SK-N-SH (cell line): Measurements from ENCODE around the gene PTGFRN. TPM values are rescaled to one million over a fixed set of nuclear protein-coding genes. Genes with fewer than 3 reads are reported as not detected.

Experiments used
- CTCF ChIA-PET: fragments of 300-600, 350-600 bp; formaldehyde crosslinking; extraction: SDS; loops from one replicate; lab custom pipeline; 2021; lab: Yijun Ruan, JAX
- POLR2A ChIA-PET: fragments of 350-600 bp; sonication (Branson Sonifier 250); formaldehyde crosslinking; extraction: SDS; loops from one replicate; lab custom pipeline; 2020; ENCODE audit warnings: antibody characterized with exemption, inconsistent platforms; lab: Yijun Ruan, JAX
- DNase-seq: peaks from one replicate; pipeline ENCODE4 v3.0.0; 2012
- H2AFZ ChIP-seq: fragments of 200-600 bp; sonication (generic); 2 replicates; pipeline ENCODE4 v1.8.1; 2016; ENCODE audit warnings: antibody characterized with exemption, mild to moderate bottlenecking, low read depth
- H3F3A ChIP-seq: fragments of 200-600 bp; sonication (generic); replicated peaks from 2 replicates; pipeline ENCODE3; 2016; ENCODE audit warnings: antibody characterized with exemption, mild to moderate bottlenecking; ENCODE audit not compliant: insufficient read depth
- H3K27ac ChIP-seq, 2 experiments: fragments of 200-500 bp in 1 of 2; fragments of 200-600 bp in 1 of 2; sonication (Bioruptor generic) in 1 of 2; sonication (generic), shearing (Covaris generic) in 1 of 2; 2 replicates each; pipeline versions ENCODE4 v1.5.1 to v1.6.1; 2014 to 2016; ENCODE audit warnings: low read depth in 2 of 2, inconsistent platforms in 1 of 2, low read length in 1 of 2, mild to moderate bottlenecking in 1 of 2, mixed read lengths in 1 of 2
- H3K27me3 ChIP-seq: fragments of 200-600 bp; sonication (generic), shearing (Covaris generic); 2 replicates; pipeline ENCODE4 v1.6.1; 2016; ENCODE audit warnings: mixed run types; ENCODE audit not compliant: insufficient read depth
- H3K36me3 ChIP-seq, 2 experiments: fragments of 200-500 bp in 1 of 2; fragments of 200-600 bp in 1 of 2; sonication (Bioruptor generic) in 1 of 2; sonication (generic) in 1 of 2; replicated peaks in 1 of 2; 2 replicates each; pipeline versions ENCODE3 to v1.5.1; 2014 to 2016; ENCODE audit warnings: low read length in 1 of 2, mild to moderate bottlenecking in 1 of 2; ENCODE audit not compliant: insufficient read depth in 2 of 2, control insufficient read depth in 1 of 2
- H3K4me1 ChIP-seq, 2 experiments: fragments of 200-500 bp in 1 of 2; fragments of 200-600 bp in 1 of 2; sonication (Bioruptor generic) in 1 of 2; sonication (generic), shearing (Covaris generic) in 1 of 2; 2 replicates each; pipeline versions ENCODE4 v1.5.1 to v1.6.1; 2014 to 2016; ENCODE audit warnings: low read depth in 1 of 2, low read length in 1 of 2, mixed run types in 1 of 2; ENCODE audit not compliant: insufficient read depth in 2 of 2, control insufficient read depth in 1 of 2
- H3K4me2 ChIP-seq: fragments of 200-600 bp; sonication (generic), shearing (Covaris generic); 2 replicates; pipeline ENCODE4 v1.6.1; 2017; ENCODE audit warnings: mixed run types
- H3K4me3 ChIP-seq, 2 experiments: fragments of 200-500 bp in 1 of 2; fragments of 200-600 bp in 1 of 2; sonication (Bioruptor generic) in 1 of 2; sonication (generic), shearing (Covaris generic) in 1 of 2; 2 replicates each; pipeline versions ENCODE4 v1.5.1 to v1.8.1; 2014 to 2016; ENCODE audit warnings: low read depth in 2 of 2, inconsistent platforms in 1 of 2, low read length in 1 of 2, mild to moderate bottlenecking in 1 of 2, mixed read lengths in 1 of 2, moderate library complexity in 1 of 2
- H3K79me2 ChIP-seq: fragments of 200-600 bp; sonication (generic); 2 replicates; pipeline ENCODE4 v1.8.1; 2017; ENCODE audit warnings: mild to moderate bottlenecking; ENCODE audit not compliant: insufficient read depth
- H3K9ac ChIP-seq: fragments of 200-600 bp; sonication (generic); 2 replicates; pipeline ENCODE4 v1.6.1; 2017; ENCODE audit warnings: mixed run types
- H3K9me2 ChIP-seq: fragments of 200-600 bp; sonication (generic); 2 replicates; pipeline ENCODE4 v1.6.1; 2017; ENCODE audit warnings: mixed run types
- H3K9me3 ChIP-seq: fragments of 200-600 bp; sonication (generic); 2 replicates; pipeline ENCODE4 v1.6.1; 2017; ENCODE audit warnings: mixed run types, mild to moderate bottlenecking, moderate library complexity
- H4K20me1 ChIP-seq: fragments of 200-600 bp; sonication (generic); 2 replicates; pipeline ENCODE4 v1.6.1; 2017; ENCODE audit warnings: mild to moderate bottlenecking, mixed run types; ENCODE audit not compliant: insufficient read depth
- ELF1 ChIP-seq: IDR thresholded peaks from 2 replicates; pipeline ENCODE4 v1.4.0; 2012
- EP300 ChIP-seq, 2 experiments: IDR thresholded peaks; 2 replicates each; pipeline versions ENCODE4 v1.4.0 to v1.6.1; 2012; ENCODE audit warnings: borderline replicate concordance in 1 of 2, low read depth in 1 of 2, low read length in 1 of 2
- FOXJ3 ChIP-seq: sonication (generic); formaldehyde crosslinking; IDR thresholded peaks from 2 replicates; pipeline ENCODE4 v1.5.1; 2020; ENCODE audit warnings: mild to moderate bottlenecking, missing genetic modification reagents
- NRF1 ChIP-seq: IDR thresholded peaks from 2 replicates; pipeline ENCODE4 v1.6.1; 2012; ENCODE audit warnings: low read depth, mild to moderate bottlenecking, low read length
- SMC3 ChIP-seq: IDR thresholded peaks from 2 replicates; pipeline ENCODE4 v1.6.1; 2012; ENCODE audit warnings: low read depth, low read length, improper control_type of control experiment
- TAF1 ChIP-seq: IDR thresholded peaks from 2 replicates; pipeline ENCODE4 v1.6.1; 2012; ENCODE audit warnings: low read depth, mild to moderate bottlenecking, low read length, moderate library complexity, borderline replicate concordance
- WGBS: methylation state at CpG from one replicate; pipeline ENCODE4 v1.1.6; 2017; ENCODE audit warnings: low lambda C conversion rate; 5-methylcytosine and 5-hydroxymethylcytosine counted together
- polyA plus RNA-seq, 3 experiments: library from polyadenylated mRNA; depleted of rRNA; stranded (reverse); fragments of >200 nt; gene quantifications; 2 replicates each; pipeline ENCODE4 v1.2.3, GENCODE V29; 2012
- TF ChIP-seq, protein P1 (sequence below): fragments of 150-350 bp; IDR thresholded peaks from 2 replicates; pipeline ENCODE4 v1.6.1; 2017; ENCODE audit warnings: antibody characterized with exemption, low read length, low read depth, borderline replicate concordance
- TF ChIP-seq, protein P2 (sequence below): fragments of 150-350 bp; IDR thresholded peaks from 2 replicates; pipeline ENCODE4 v1.6.1; 2016; ENCODE audit warnings: mild to moderate bottlenecking, low read depth, low read length
- TF ChIP-seq, protein P3 (sequence below): IDR thresholded peaks from 2 replicates; pipeline ENCODE4 v1.4.0; 2012; ENCODE audit warnings: low read depth
- TF ChIP-seq, protein P4 (sequence below): IDR thresholded peaks from 2 replicates; pipeline ENCODE4 v1.6.1; 2012; ENCODE audit warnings: mild to moderate bottlenecking, low read depth, low read length, moderate library complexity

Gene PTGFRN
- polyA plus RNA-seq, 1 of the 3 experiments (the other 2 are of a cell fraction): 22.4 TPM

DNA sequence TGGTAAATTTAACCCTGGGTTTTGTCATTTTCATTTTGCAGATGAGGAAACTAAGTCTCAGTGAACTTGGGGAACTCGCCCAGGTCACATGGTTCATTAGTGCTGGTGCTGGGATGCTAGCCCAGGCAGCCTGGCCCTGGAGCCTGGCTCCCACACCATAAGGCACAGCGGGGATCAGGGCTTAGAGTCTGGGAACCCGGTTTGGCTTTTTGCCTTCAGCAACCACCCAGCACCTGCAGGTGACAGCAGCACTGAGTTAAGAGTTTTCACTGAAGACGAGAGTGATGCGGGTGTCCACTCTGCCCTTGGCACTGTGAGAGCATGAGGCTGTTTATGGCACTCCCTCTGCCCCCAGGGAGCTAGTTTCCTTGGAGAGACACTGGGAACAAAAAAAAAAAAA, 73.4 kb downstream of the PTGFRN start:
- Histone ChIP-seq H4K20me1 (no peaks in the 10 kb centered on the region), H3K4me2 (no peak overlapping the region), H3K4me3 (no peak overlapping the region), H3K79me2 (no peaks in the 10 kb centered on the region), H3K36me3 (no peaks in the 10 kb centered on the region), H3K27me3 (no peaks in the 10 kb centered on the region), H2AFZ (no peak overlapping the region), H3K9me2 (no peaks in the 10 kb centered on the region), H3K9me3 (no peaks in the 10 kb centered on the region), H3K9ac (no peak overlapping the region), H3K4me1 (no peaks in the 10 kb centered on the region; a peak in 1 of 4 replicates), H3F3A (no peaks in the 10 kb centered on the region), H3K27ac (no peak overlapping the region)
- CTCF ChIA-PET: interaction anchor here (1.2 kb wide), 1 partner anchor 17 kb away, joined by 3 read pairs; no protein-coding TSS in a partner anchor
- no peak for DNase-seq
- POLR2A ChIA-PET: no interaction called here
- WGBS: 83% methylated on average over 5 of the region's 5 CpGs
- no peak for TF ChIP-seq FOXJ3 (CRISPR knock-in tag)
- TF ChIP-seq EP300 (IDR thresholded peaks at IDR 0.05; ENCODE audit: borderline replicate concordance in 1 of 2, low read depth in 1 of 2, low read length in 1 of 2): no peak
- no peak for TF ChIP-seq NRF1
- TF ChIP-seq, protein P1, sequence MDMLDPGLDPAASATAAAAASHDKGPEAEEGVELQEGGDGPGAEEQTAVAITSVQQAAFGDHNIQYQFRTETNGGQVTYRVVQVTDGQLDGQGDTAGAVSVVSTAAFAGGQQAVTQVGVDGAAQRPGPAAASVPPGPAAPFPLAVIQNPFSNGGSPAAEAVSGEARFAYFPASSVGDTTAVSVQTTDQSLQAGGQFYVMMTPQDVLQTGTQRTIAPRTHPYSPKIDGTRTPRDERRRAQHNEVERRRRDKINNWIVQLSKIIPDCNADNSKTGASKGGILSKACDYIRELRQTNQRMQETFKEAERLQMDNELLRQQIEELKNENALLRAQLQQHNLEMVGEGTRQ: no peak
- no peak for TF ChIP-seq TAF1

DNA sequence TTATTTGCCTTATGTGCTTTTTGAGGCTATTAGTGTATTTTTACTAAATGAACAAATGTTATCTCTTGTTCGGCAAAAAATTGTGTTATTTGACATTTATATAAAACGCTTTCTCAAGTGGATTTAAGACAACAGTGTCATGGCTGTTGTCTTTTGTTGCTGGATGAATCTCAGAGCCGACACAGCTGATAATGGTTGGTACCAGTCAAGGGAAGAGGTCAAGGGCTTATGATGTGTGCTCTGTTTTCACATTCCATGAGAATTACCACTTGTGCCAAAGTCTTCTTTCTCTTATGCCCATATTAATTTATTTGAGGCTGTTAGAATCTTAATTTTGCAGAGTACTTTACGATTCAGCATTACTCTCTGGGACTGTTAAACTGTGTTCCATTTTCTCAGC, 74.0 kb downstream of the PTGFRN start:
- H3K9me3 ChIP-seq: no peaks in the 10 kb centered on the region
- DNase-seq: no peak
- no peak overlapping the region for H3K4me2 ChIP-seq
- H3K9me2 ChIP-seq: no peaks in the 10 kb centered on the region
- TF ChIP-seq, protein P2, sequence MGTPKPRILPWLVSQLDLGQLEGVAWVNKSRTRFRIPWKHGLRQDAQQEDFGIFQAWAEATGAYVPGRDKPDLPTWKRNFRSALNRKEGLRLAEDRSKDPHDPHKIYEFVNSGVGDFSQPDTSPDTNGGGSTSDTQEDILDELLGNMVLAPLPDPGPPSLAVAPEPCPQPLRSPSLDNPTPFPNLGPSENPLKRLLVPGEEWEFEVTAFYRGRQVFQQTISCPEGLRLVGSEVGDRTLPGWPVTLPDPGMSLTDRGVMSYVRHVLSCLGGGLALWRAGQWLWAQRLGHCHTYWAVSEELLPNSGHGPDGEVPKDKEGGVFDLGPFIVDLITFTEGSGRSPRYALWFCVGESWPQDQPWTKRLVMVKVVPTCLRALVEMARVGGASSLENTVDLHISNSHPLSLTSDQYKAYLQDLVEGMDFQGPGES: no peak
- TF ChIP-seq, protein P3, sequence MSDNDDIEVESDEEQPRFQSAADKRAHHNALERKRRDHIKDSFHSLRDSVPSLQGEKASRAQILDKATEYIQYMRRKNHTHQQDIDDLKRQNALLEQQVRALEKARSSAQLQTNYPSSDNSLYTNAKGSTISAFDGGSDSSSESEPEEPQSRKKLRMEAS: no peak
- TF ChIP-seq SMC3: no peak
- TF ChIP-seq, protein P4, sequence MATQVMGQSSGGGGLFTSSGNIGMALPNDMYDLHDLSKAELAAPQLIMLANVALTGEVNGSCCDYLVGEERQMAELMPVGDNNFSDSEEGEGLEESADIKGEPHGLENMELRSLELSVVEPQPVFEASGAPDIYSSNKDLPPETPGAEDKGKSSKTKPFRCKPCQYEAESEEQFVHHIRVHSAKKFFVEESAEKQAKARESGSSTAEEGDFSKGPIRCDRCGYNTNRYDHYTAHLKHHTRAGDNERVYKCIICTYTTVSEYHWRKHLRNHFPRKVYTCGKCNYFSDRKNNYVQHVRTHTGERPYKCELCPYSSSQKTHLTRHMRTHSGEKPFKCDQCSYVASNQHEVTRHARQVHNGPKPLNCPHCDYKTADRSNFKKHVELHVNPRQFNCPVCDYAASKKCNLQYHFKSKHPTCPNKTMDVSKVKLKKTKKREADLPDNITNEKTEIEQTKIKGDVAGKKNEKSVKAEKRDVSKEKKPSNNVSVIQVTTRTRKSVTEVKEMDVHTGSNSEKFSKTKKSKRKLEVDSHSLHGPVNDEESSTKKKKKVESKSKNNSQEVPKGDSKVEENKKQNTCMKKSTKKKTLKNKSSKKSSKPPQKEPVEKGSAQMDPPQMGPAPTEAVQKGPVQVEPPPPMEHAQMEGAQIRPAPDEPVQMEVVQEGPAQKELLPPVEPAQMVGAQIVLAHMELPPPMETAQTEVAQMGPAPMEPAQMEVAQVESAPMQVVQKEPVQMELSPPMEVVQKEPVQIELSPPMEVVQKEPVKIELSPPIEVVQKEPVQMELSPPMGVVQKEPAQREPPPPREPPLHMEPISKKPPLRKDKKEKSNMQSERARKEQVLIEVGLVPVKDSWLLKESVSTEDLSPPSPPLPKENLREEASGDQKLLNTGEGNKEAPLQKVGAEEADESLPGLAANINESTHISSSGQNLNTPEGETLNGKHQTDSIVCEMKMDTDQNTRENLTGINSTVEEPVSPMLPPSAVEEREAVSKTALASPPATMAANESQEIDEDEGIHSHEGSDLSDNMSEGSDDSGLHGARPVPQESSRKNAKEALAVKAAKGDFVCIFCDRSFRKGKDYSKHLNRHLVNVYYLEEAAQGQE: no peak
- TF ChIP-seq ELF1: no peak
- WGBS: 78% methylated on average over 4 of the region's 4 CpGs
- no peaks in the 10 kb centered on the region for H3K79me2 ChIP-seq
- H3K4me1 ChIP-seq: no peaks in the 10 kb centered on the region; a peak in 1 of 4 replicates
- H4K20me1 ChIP-seq: no peaks in the 10 kb centered on the region
- ChIA-PET POLR2A (no interaction called here), CTCF (interaction anchor here (0.7 to 1.2 kb wide), 2 partner anchors 13 to 17 kb away, joined by 3 read pairs; no protein-coding TSS in a partner anchor)
- no peak overlapping the region for H3K4me3 ChIP-seq
- H3K36me3 ChIP-seq: no peaks in the 10 kb centered on the region
- no peak overlapping the region for H3K9ac ChIP-seq
- H3F3A ChIP-seq: no peaks in the 10 kb centered on the region
- no peaks in the 10 kb centered on the region for H3K27me3 ChIP-seq
- no peak overlapping the region for H3K27ac ChIP-seq
- H2AFZ ChIP-seq: no peak overlapping the region
